B cell (primary cell): ENCODE data around the gene PITPNM2.

ENCODE experiments used
- EZH2 ChIP-seq: IDR thresholded peaks from 2 replicates; pipeline ENCODE4 v1.6.1; 2012; ENCODE audit warnings: borderline replicate concordance, low read depth, mild to moderate bottlenecking, moderate library complexity, low read length; ENCODE audit not compliant: insufficient read depth, poor library complexity, severe bottlenecking
- TF ChIP-seq, protein P1 (sequence below): fragments of 200-600 bp; IDR thresholded peaks from one replicate; pipeline ENCODE4 v1.8.0; 2022; ENCODE audit warnings: antibody characterized with exemption, mild to moderate bottlenecking

DNA sequence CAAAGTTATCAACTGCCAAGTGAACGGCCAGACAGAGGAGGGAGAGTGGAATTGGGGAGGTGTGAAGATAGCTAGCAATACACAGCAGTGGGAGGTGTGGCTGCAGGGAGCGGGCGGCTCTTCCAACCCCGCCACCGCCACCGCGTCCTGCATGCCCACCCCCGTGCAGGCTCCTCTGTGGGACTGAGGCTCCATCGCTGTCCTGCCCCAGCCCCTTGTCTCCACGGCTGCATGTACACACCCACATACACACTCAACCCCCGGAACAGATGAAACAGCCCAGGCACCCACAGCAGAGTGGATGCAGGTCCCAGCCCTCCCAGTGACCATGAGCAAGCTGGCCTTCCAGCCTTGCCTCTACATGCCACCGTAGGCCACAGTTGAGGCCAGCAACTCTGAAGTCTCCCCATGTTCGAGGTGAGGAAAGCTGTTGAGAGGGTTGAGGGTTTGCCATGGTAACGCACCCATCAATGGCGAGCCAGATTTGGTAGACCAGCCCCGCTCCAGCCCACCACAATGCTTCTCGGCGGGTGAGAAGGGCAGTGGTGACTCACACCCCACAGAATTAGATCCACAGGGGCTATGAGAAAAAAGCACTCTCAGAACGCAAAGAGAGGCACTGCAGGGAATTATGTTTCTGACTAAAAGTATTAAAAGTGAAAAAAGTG lies 39.3 kb downstream of the PITPNM2 start:
- TF ChIP-seq, protein P1, sequence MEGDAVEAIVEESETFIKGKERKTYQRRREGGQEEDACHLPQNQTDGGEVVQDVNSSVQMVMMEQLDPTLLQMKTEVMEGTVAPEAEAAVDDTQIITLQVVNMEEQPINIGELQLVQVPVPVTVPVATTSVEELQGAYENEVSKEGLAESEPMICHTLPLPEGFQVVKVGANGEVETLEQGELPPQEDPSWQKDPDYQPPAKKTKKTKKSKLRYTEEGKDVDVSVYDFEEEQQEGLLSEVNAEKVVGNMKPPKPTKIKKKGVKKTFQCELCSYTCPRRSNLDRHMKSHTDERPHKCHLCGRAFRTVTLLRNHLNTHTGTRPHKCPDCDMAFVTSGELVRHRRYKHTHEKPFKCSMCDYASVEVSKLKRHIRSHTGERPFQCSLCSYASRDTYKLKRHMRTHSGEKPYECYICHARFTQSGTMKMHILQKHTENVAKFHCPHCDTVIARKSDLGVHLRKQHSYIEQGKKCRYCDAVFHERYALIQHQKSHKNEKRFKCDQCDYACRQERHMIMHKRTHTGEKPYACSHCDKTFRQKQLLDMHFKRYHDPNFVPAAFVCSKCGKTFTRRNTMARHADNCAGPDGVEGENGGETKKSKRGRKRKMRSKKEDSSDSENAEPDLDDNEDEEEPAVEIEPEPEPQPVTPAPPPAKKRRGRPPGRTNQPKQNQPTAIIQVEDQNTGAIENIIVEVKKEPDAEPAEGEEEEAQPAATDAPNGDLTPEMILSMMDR: no peak
- TF ChIP-seq EZH2: no peak
